ENCODE measurements around the gene LSP1. TPM values are rescaled to one million over a fixed set of nuclear protein-coding genes. Genes with fewer than 3 reads are reported as not detected.
A peak's percentile ranks its signal among the peaks of the same experiment; 100 is the strongest.

Gene LSP1
- total and polyA plus RNA-seq, 2 of the 4 experiments (the other 2 are of a cell fraction), result not detected

GRCh38 chr11:1916986-1917522 lies 64.2 kb downstream of the LSP1 start:
- POLR2A ChIA-PET (ENCODE audit: unreplicated experiment), result no interaction called here
- H3K4me2 ChIP-seq (ENCODE audit: low read depth, low read length), result no peak overlapping the region
- WGBS, 2 experiments (ENCODE audit: extremely low coverage in 2 of 2, insufficient read length in 1 of 2), result 50% methylated on average over 2 of the region's 8 CpGs; no CpG with 5 or more reads in 1 of the 2 experiments
- TF ChIP-seq CEBPB (IDR thresholded peaks at IDR 0.05; ENCODE audit: low read depth, low read length) (no peak), RFX5 (IDR thresholded peaks at IDR 0.05; ENCODE audit: low read depth, low read length) (no peak), USF2 (IDR thresholded peaks at IDR 0.05; ENCODE audit: low read depth, low read length) (no peak), POLR2A (IDR thresholded peaks at IDR 0.05; ENCODE audit: low read depth, low read length) (no peak), NFE2L2 (IDR thresholded peaks at IDR 0.05; ENCODE audit: low read depth, low read length) (no peak), MAZ (IDR thresholded peaks at IDR 0.05; ENCODE audit: borderline replicate concordance, low read depth, low read length) (no peak), RCOR1 (IDR thresholded peaks at IDR 0.05; ENCODE audit: insufficient replicate concordance, low read length) (no peak), CHD1 (IDR thresholded peaks at IDR 0.05; ENCODE audit: low read depth, low read length) (no peak), RAD21 (IDR thresholded peaks at IDR 0.05; ENCODE audit: low read length) (no peak), MXI1 (IDR thresholded peaks at IDR 0.05; ENCODE audit: borderline replicate concordance, low read depth, low read length) (no peak), BHLHE40 (IDR thresholded peaks at IDR 0.05; ENCODE audit: low read depth, low read length) (no peak)
- no peak overlapping the region for H2BK15ac ChIP-seq (ENCODE audit: low read depth, low read length)
- H2AK9ac ChIP-seq (replicated peaks; ENCODE audit: low read depth, low read length, poor library complexity), result peak overlapping the region; percentile 13
- DNase-seq, result no peak
- H3K4ac ChIP-seq (ENCODE audit: low read depth, low read length), result no peak overlapping the region
- H4K91ac ChIP-seq (ENCODE audit: insufficient read depth, low read depth, low read length), result no peak overlapping the region
- no peaks in the 10 kb centered on the region for H3K9me1 ChIP-seq (ENCODE audit: insufficient read depth, low read length)
- in situ Hi-C loops (cut with MboI; ENCODE audit: low sequenced_read_pairs), result no loop called here
- CTCF ChIA-PET, result no interaction called here
- no peaks in the 10 kb centered on the region for H3K36me3 ChIP-seq (ENCODE audit: control insufficient read depth, insufficient read depth, low read length)
- H2AK5ac ChIP-seq (ENCODE audit: low read depth, low read length), result no peak overlapping the region
- no peak overlapping the region for H3K27ac ChIP-seq (ENCODE audit: insufficient read depth, low read length)
- intact Hi-C loops (cut with micrococcal nuclease), result no loop called here
- no peak overlapping the region for H3K23ac ChIP-seq (ENCODE audit: low read depth, low read length)
- H4K5ac ChIP-seq (ENCODE audit: low read depth, low read length), result no peak overlapping the region
- no peaks in the 10 kb centered on the region for H3K9me3 ChIP-seq (ENCODE audit: control insufficient read depth, insufficient read depth, low read length)
- no peak overlapping the region for H2BK20ac ChIP-seq (ENCODE audit: low read depth, low read length)
- H3K14ac ChIP-seq (replicated peaks; ENCODE audit: low read depth, low read length), result no peak overlapping the region
- H3K9ac ChIP-seq (ENCODE audit: low read depth, low read length), result no peak overlapping the region
- H3K79me1 ChIP-seq (ENCODE audit: low read depth in 1 of 2, low read length in 2 of 2), result no peaks in the 10 kb centered on the region
- H3K18ac ChIP-seq (ENCODE audit: low read depth, low read length), result no peak overlapping the region
- dilution Hi-C loops (cut with HindIII; ENCODE audit: low sequenced_read_pairs, unreplicated experiment), result no loop called here
- no peak overlapping the region for H2AFZ ChIP-seq (replicated peaks; ENCODE audit: low read length, poor library complexity)
- ATAC-seq (ENCODE audit: low read depth), result no peak
- no TSS peak for BruUV-seq (replicated peaks)
- peaks cover 9% of the 10 kb centered on the region for H3K27me3 ChIP-seq (ENCODE audit: control insufficient read depth, insufficient read depth, low read length)
- no peaks in the 10 kb centered on the region; the same call in 1 of the 2 replicates for H4K20me1 ChIP-seq (ENCODE audit: insufficient read depth, low read length)
- H4K8ac ChIP-seq (ENCODE audit: low read depth in 2 of 2, low read length in 2 of 2), result no peak overlapping the region
- no peak overlapping the region for H3K4me3 ChIP-seq (ENCODE audit: insufficient read depth, low read depth, low read length)
- no peaks in the 10 kb centered on the region for H3K4me1 ChIP-seq (ENCODE audit: control insufficient read depth, insufficient read depth, low read length)
- H2BK120ac ChIP-seq (ENCODE audit: low read depth, low read length), result no peak overlapping the region
- no peak overlapping the region for H3K56ac ChIP-seq (ENCODE audit: extremely low read depth, insufficient read depth, low read length)
- H2BK5ac ChIP-seq (ENCODE audit: low read depth, low read length, poor library complexity, severe bottlenecking), result no peak overlapping the region
